IMR-90 (cell line): ENCODE measurements around the gene ANGPTL4. TPM values are rescaled to one million over a fixed set of nuclear protein-coding genes. Genes with fewer than 3 reads are reported as not detected.

ENCODE experiments used
- ATAC-seq: fragments of 200-7000 bp; cut with Tn5 transposase; 2 replicates; pipeline ENCODE4 v1.9.1; 2020; ENCODE audit warnings: low read depth, mild to moderate bottlenecking, moderate library complexity
- BruUV-seq: library from RNA; stranded (reverse); fragments of 400-500 nt; replicated peaks from 2 replicates; lab custom pipeline; 2021; lab: Mats Ljungman, UMichigan
- CTCF ChIA-PET: fragments of 300-600 bp; formaldehyde crosslinking; extraction: SDS; loops from one replicate; lab custom pipeline; 2021; ENCODE audit warnings: antibody characterized with exemption; lab: Yijun Ruan, JAX
- POLR2A ChIA-PET: fragments of 300-600 bp; sonication (Branson Sonifier 250); formaldehyde crosslinking; loops from one replicate; lab custom pipeline; 2022; ENCODE audit warnings: antibody characterized with exemption; ENCODE audit not compliant: unreplicated experiment; lab: Charles Lee
- DNase-seq: peaks from one replicate; pipeline ENCODE4 v3.0.0; 2013
- H2AFZ ChIP-seq: replicated peaks from 2 replicates; pipeline ENCODE3; 2013; ENCODE audit warnings: low read length, mild to moderate bottlenecking; ENCODE audit not compliant: poor library complexity
- H2AK5ac ChIP-seq: 2 replicates; pipeline ENCODE4 v1.6.1; 2013; ENCODE audit warnings: low read depth, low read length, inconsistent platforms
- H2AK9ac ChIP-seq: replicated peaks from 2 replicates; pipeline ENCODE3; 2013; ENCODE audit warnings: mild to moderate bottlenecking, low read depth, low read length, moderate library complexity; ENCODE audit not compliant: poor library complexity
- H2BK120ac ChIP-seq: 2 replicates; pipeline ENCODE4 v1.6.1; 2013; ENCODE audit warnings: low read depth, low read length, inconsistent platforms
- H2BK15ac ChIP-seq: 3 replicates; pipeline ENCODE4 v1.6.1; 2013; ENCODE audit warnings: low read depth, low read length, inconsistent platforms
- H2BK20ac ChIP-seq: 2 replicates; pipeline ENCODE4 v1.6.1; 2013; ENCODE audit warnings: low read depth, mild to moderate bottlenecking, inconsistent platforms, low read length, moderate library complexity
- H2BK5ac ChIP-seq: 2 replicates; pipeline ENCODE4 v1.6.1; 2013; ENCODE audit warnings: mild to moderate bottlenecking, low read depth, low read length, inconsistent platforms; ENCODE audit not compliant: poor library complexity, severe bottlenecking
- H3K14ac ChIP-seq: replicated peaks from 2 replicates; pipeline ENCODE4 v1.6.1; 2013; ENCODE audit warnings: low read depth, low read length, inconsistent platforms
- H3K18ac ChIP-seq: 2 replicates; pipeline ENCODE4 v1.6.1; 2013; ENCODE audit warnings: low read depth, low read length, control low read depth
- H3K23ac ChIP-seq: 2 replicates; pipeline ENCODE4 v1.6.1; 2013; ENCODE audit warnings: low read depth, low read length, inconsistent platforms
- H3K27ac ChIP-seq: 2 replicates; pipeline ENCODE4 v1.5.1; 2013; ENCODE audit warnings: mild to moderate bottlenecking, control low read depth, low read length; ENCODE audit not compliant: insufficient read depth
- H3K27me3 ChIP-seq: 2 replicates; pipeline ENCODE4 v1.6.1; 2013; ENCODE audit warnings: low read length; ENCODE audit not compliant: control insufficient read depth, insufficient read depth
- H3K36me3 ChIP-seq: 2 replicates; pipeline ENCODE4 v1.6.1; 2013; ENCODE audit warnings: low read length, mixed read lengths; ENCODE audit not compliant: control insufficient read depth, insufficient read depth
- H3K4ac ChIP-seq: 2 replicates; pipeline ENCODE4 v1.6.1; 2013; ENCODE audit warnings: low read depth, low read length, inconsistent platforms
- H3K4me1 ChIP-seq: 2 replicates; pipeline ENCODE4 v1.6.1; 2013; ENCODE audit warnings: low read length, mixed read lengths; ENCODE audit not compliant: control insufficient read depth, insufficient read depth
- H3K4me2 ChIP-seq: 2 replicates; pipeline ENCODE4 v1.6.1; 2013; ENCODE audit warnings: low read depth, mild to moderate bottlenecking, control low read depth, low read length, moderate library complexity
- H3K4me3 ChIP-seq: 2 replicates; pipeline ENCODE4 v1.5.1; 2013; ENCODE audit warnings: low read depth, mild to moderate bottlenecking, control low read depth, low read length, moderate library complexity; ENCODE audit not compliant: insufficient read depth
- H3K56ac ChIP-seq: 2 replicates; pipeline ENCODE4 v1.6.1; 2013; ENCODE audit warnings: low read length, inconsistent platforms; ENCODE audit not compliant: insufficient read depth; ENCODE audit errors: extremely low read depth
- H3K79me1 ChIP-seq, 2 experiments: 2 replicates each; pipeline ENCODE4 v1.6.1; 2013; ENCODE audit warnings: low read length in 2 of 2, inconsistent platforms in 1 of 2, low read depth in 1 of 2
- H3K9ac ChIP-seq: 2 replicates; pipeline ENCODE4 v1.6.1; 2013; ENCODE audit warnings: low read depth, low read length, control low read depth
- H3K9me1 ChIP-seq: 2 replicates; pipeline ENCODE4 v1.6.1; 2013; ENCODE audit warnings: low read length, inconsistent platforms; ENCODE audit not compliant: insufficient read depth
- H3K9me3 ChIP-seq: 2 replicates; pipeline ENCODE4 v1.6.1; 2013; ENCODE audit warnings: low read length; ENCODE audit not compliant: control insufficient read depth, insufficient read depth
- H4K20me1 ChIP-seq: 2 replicates; pipeline ENCODE4 v1.6.1; 2013; ENCODE audit warnings: low read length, inconsistent platforms; ENCODE audit not compliant: insufficient read depth
- H4K5ac ChIP-seq: 2 replicates; pipeline ENCODE4 v1.6.1; 2013; ENCODE audit warnings: mild to moderate bottlenecking, low read depth, low read length, control low read depth
- H4K8ac ChIP-seq, 2 experiments: 2 replicates each; pipeline ENCODE4 v1.6.1; 2013; ENCODE audit warnings: low read depth in 2 of 2, low read length in 2 of 2, control low read depth in 1 of 2, inconsistent platforms in 1 of 2
- H4K91ac ChIP-seq: 2 replicates; pipeline ENCODE4 v1.6.1; 2013; ENCODE audit warnings: low read depth, low read length, inconsistent platforms; ENCODE audit not compliant: insufficient read depth
- BHLHE40 ChIP-seq: fragments of 150-350 bp; IDR thresholded peaks from 2 replicates; pipeline ENCODE4 v1.6.1; 2016; ENCODE audit warnings: mild to moderate bottlenecking, low read depth, low read length
- CEBPB ChIP-seq: IDR thresholded peaks from 2 replicates; pipeline ENCODE4 v1.6.1; 2012; ENCODE audit warnings: low read depth, low read length, improper control_type of control experiment
- CHD1 ChIP-seq: IDR thresholded peaks from 2 replicates; pipeline ENCODE4 v1.6.1; 2012; ENCODE audit warnings: low read depth, low read length, improper control_type of control experiment
- FOS ChIP-seq: fragments of 150-350 bp; IDR thresholded peaks from 2 replicates; pipeline ENCODE4 v1.6.1; 2016; ENCODE audit warnings: low read depth, low read length
- MAFK ChIP-seq: IDR thresholded peaks from 2 replicates; pipeline ENCODE4 v1.6.1; 2012; ENCODE audit warnings: low read depth, low read length, improper control_type of control experiment
- MAZ ChIP-seq: IDR thresholded peaks from 2 replicates; pipeline ENCODE4 v1.6.1; 2012; ENCODE audit warnings: low read depth, mild to moderate bottlenecking, low read length, improper control_type of control experiment, moderate library complexity, borderline replicate concordance
- MXI1 ChIP-seq: IDR thresholded peaks from 2 replicates; pipeline ENCODE4 v1.6.1; 2012; ENCODE audit warnings: low read depth, mild to moderate bottlenecking, low read length, moderate library complexity, borderline replicate concordance
- NFE2L2 ChIP-seq: fragments of 150-350 bp; IDR thresholded peaks from 2 replicates; pipeline ENCODE4 v1.6.1; 2016; ENCODE audit warnings: low read depth, mild to moderate bottlenecking, low read length
- POLR2A ChIP-seq: IDR thresholded peaks from 2 replicates; pipeline ENCODE4 v1.6.1; 2012; ENCODE audit warnings: mild to moderate bottlenecking, low read depth, low read length
- RAD21 ChIP-seq: IDR thresholded peaks from 2 replicates; pipeline ENCODE4 v1.6.1; 2012; ENCODE audit warnings: low read length, improper control_type of control experiment
- RCOR1 ChIP-seq: IDR thresholded peaks from 2 replicates; pipeline ENCODE4 v1.6.1; 2012; ENCODE audit warnings: mild to moderate bottlenecking, low read length, improper control_type of control experiment; ENCODE audit not compliant: insufficient replicate concordance
- RFX5 ChIP-seq: IDR thresholded peaks from 2 replicates; pipeline ENCODE4 v1.8.0; 2012; ENCODE audit warnings: low read depth, mild to moderate bottlenecking, low read length, moderate library complexity
- SMC3 ChIP-seq: fragments of 150-350 bp; IDR thresholded peaks from 2 replicates; pipeline ENCODE4 v1.6.1; 2016; ENCODE audit warnings: low read depth, mild to moderate bottlenecking, antibody characterized with exemption, low read length, moderate library complexity
- WGBS, 2 experiments: methylation state at CpG; one replicate each; pipeline versions ENCODE4 v1.1.5 to v1.1.7; 2013; ENCODE audit warnings: missing lambda C conversion rate in 2 of 2; ENCODE audit not compliant: insufficient read length in 1 of 2; ENCODE audit errors: extremely low coverage in 2 of 2; 5-methylcytosine and 5-hydroxymethylcytosine counted together
- dilution Hi-C: fragments of 300-500 bp; cut with HindIII; formaldehyde crosslinking; loops from one replicate; pipeline ENCODE4 v1.14.3; 2018; ENCODE audit warnings: low sequenced_read_pairs; ENCODE audit not compliant: unreplicated experiment
- in situ Hi-C: fragments of 300-500 bp; cut with MboI; formaldehyde crosslinking; loops from 3 replicates; pipeline ENCODE4 v1.14.3; 2019; ENCODE audit warnings: low sequenced_read_pairs, inconsistent platforms, mixed read lengths
- intact Hi-C: fragments of 100-400 bp; cut with micrococcal nuclease; formaldehyde crosslinking; loops from 2 replicates; pipeline ENCODE4 v1.10.0; 2022
- polyA plus RNA-seq, 3 experiments: library from polyadenylated mRNA; depleted of rRNA; stranded (reverse); fragments of >200 nt; gene quantifications; 2 replicates each; pipeline ENCODE4 v1.2.3, GENCODE V29; 2012; ENCODE audit warnings: low replicate concordance in 1 of 3
- total RNA-seq: library from RNA; depleted of rRNA; stranded (reverse); fragments of >200 nt; gene quantifications from 2 replicates; pipeline ENCODE4 v1.2.3, GENCODE V29; 2012
- TF ChIP-seq, protein P1 (sequence below): conservative IDR thresholded peaks from 2 replicates; pipeline ENCODE4 v1.5.1; 2012; ENCODE audit warnings: mild to moderate bottlenecking, low read depth, low read length, improper control_type of control experiment
- TF ChIP-seq, protein P2 (sequence below): fragments of 150-350 bp; IDR thresholded peaks from 2 replicates; pipeline ENCODE4 v1.6.1; 2017; ENCODE audit warnings: mild to moderate bottlenecking, antibody characterized with exemption, low read length, low read depth

The ANGPTL4 gene
- total and polyA plus RNA-seq, 2 of the 4 experiments (the other 2 are of a cell fraction): 1.4 to 19.1 TPM

DNA sequence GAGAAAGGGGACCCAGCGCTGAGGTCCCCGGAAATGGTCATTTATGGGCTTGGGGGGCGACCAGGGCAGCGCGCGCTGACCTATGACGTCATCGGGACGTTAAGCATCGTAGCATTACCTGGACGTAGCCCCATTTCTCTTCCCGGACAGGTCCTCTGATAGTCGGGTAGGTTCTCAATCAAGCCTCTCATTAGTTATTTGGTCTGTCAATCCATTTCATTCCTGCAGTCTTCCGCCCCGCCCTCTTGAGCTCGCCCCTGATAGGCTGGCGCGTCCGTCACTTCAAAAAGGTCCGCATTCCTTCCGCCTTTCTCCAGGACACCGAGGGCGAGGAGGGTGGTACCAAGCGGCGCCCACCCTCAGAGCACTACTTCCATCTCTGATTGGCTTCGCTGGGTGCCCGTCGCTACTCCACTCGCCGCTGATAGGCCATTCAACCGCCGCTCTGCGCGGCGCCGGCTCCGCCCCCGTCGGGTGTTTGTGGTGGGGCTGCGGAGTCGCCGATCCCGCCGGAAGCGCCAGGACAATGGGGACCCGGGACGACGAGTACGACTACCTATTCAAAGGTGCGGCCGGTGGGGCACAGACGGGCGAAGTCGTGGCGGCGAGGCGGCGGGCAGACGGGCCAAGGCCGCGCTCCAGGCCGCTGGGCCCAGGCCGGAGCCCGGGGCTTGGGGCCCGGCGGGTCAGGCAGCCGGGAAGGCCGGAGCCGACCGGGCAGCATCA, 26.1 kb downstream of the ANGPTL4 start, which contains the start of gene RAB11B:
TSS of gene RAB11B (plus strand) at position 470 of the 726 bp plus-strand sequence. CDS start at position 527, 57 bp downstream.
- Histone ChIP-seq H3K18ac (no peak within 1 kb of the TSS; the same call in 1 of the 2 replicates), H2BK20ac (no peak within 1 kb of the TSS), H4K5ac (peak within 1 kb of the TSS; percentile 47), H3K9me3 (no peaks in the 10 kb centered on the region), H3K9me1 (peaks cover 15% of the 10 kb centered on the region), H2BK15ac (0 out of 3 replicates have a peak within 1 kb of the TSS, but pooled peaks have one; percentile 25), H2BK120ac (peak within 1 kb of the TSS; percentile 31; the same call in 1 of the 2 replicates), H3K79me1 (peaks cover 12 to 44% of the 10 kb centered on the region in 2 experiments; a peak in 3 of 4 replicates), H4K8ac (peak within 1 kb of the TSS; percentile 78 to 91), H4K91ac (peak within 1 kb of the TSS; percentile 86; the same call in 1 of the 2 replicates), H2AK5ac (peak within 1 kb of the TSS; percentile 96), H3K4me3 (peak within 1 kb of the TSS; percentile 72), H3K36me3 (no peaks in the 10 kb centered on the region), H3K14ac (peak within 1 kb of the TSS; percentile 75), H2AFZ (peak within 1 kb of the TSS; percentile 95), H3K27ac (peak within 1 kb of the TSS; percentile 86), H2AK9ac (peak within 1 kb of the TSS; percentile 96), H2BK5ac (peak within 1 kb of the TSS; percentile 80), H3K4me1 (peaks cover 16% of the 10 kb centered on the region), H3K4me2 (peak within 1 kb of the TSS; percentile 77), H3K27me3 (no peaks in the 10 kb centered on the region), H3K23ac (no peak within 1 kb of the TSS; the same call in 1 of the 2 replicates), H3K4ac (peak within 1 kb of the TSS; percentile 91), H4K20me1 (peaks cover 39% of the 10 kb centered on the region), H3K56ac (peak within 1 kb of the TSS; percentile 42), H3K9ac (peak within 1 kb of the TSS; percentile 71)
- in situ Hi-C loops (no loop called here), intact Hi-C loops (loop anchor here (1.0 kb wide), 1 partner anchor 23 kb away; no protein-coding TSS in a partner anchor), dilution Hi-C loops (no loop called here)
- peak; percentile 96 for ATAC-seq
- WGBS, 2 experiments: 0% methylated on average over 28 of the region's 70 CpGs; no CpG with 5 or more reads in 1 of the 2 experiments
- ChIA-PET CTCF (interaction anchor here (1.0 kb wide), 1 partner anchor 116 kb away, joined by 3 read pairs; no protein-coding TSS in a partner anchor), POLR2A (interaction anchor here (0.5 to 1.0 kb wide), 2 partner anchors 31 to 462 kb away, joined by 4 to 5 read pairs; no protein-coding TSS in a partner anchor)
- peak; percentile 99 for DNase-seq
- no TSS peak for BruUV-seq
- no peak for TF ChIP-seq RCOR1
- peak; percentile 83; the same call in 1 of the 2 replicates for TF ChIP-seq FOS
- TF ChIP-seq, protein P1, sequence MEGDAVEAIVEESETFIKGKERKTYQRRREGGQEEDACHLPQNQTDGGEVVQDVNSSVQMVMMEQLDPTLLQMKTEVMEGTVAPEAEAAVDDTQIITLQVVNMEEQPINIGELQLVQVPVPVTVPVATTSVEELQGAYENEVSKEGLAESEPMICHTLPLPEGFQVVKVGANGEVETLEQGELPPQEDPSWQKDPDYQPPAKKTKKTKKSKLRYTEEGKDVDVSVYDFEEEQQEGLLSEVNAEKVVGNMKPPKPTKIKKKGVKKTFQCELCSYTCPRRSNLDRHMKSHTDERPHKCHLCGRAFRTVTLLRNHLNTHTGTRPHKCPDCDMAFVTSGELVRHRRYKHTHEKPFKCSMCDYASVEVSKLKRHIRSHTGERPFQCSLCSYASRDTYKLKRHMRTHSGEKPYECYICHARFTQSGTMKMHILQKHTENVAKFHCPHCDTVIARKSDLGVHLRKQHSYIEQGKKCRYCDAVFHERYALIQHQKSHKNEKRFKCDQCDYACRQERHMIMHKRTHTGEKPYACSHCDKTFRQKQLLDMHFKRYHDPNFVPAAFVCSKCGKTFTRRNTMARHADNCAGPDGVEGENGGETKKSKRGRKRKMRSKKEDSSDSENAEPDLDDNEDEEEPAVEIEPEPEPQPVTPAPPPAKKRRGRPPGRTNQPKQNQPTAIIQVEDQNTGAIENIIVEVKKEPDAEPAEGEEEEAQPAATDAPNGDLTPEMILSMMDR: no peak
- TF ChIP-seq BHLHE40: no peak
- TF ChIP-seq RFX5: no peak
- TF ChIP-seq CHD1: no peak; the same call in 1 of the 2 replicates
- no peak for TF ChIP-seq MAFK
- TF ChIP-seq SMC3: no peak
- TF ChIP-seq RAD21: no peak
- no peak for TF ChIP-seq MXI1
- TF ChIP-seq, protein P2, sequence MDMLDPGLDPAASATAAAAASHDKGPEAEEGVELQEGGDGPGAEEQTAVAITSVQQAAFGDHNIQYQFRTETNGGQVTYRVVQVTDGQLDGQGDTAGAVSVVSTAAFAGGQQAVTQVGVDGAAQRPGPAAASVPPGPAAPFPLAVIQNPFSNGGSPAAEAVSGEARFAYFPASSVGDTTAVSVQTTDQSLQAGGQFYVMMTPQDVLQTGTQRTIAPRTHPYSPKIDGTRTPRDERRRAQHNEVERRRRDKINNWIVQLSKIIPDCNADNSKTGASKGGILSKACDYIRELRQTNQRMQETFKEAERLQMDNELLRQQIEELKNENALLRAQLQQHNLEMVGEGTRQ: no peak
- TF ChIP-seq MAZ: peak; percentile 25; the same call in 1 of the 2 replicates
- peak; percentile 87 for TF ChIP-seq POLR2A
- no peak for TF ChIP-seq CEBPB
- 0 out of 2 replicates have a peak, but pooled peaks have one; percentile 7 for TF ChIP-seq NFE2L2
